ENCODE data around the gene STAB2.

The STAB2 gene

GRCh38 chr12:103783744-103784664, 196.9 kb downstream of the STAB2 start:
- no peak for FAIRE-seq

GRCh38 chr12:103785243-103786031, 198.4 kb downstream of the STAB2 start:
- FAIRE-seq, result no peak

- FAIRE-seq, result no peak
These were observed 199.1 kb downstream of the STAB2 start for GRCh38 chr12:103786201-103786600.

GRCh38 chr12:103791350-103791920, 204.4 kb downstream of the STAB2 start:
- no peak for FAIRE-seq

GRCh38 chr12:103793046-103793445, 206.0 kb downstream of the STAB2 start:
- no peak for FAIRE-seq

GRCh38 chr12:103793512-103794045, 206.5 kb downstream of the STAB2 start:
- FAIRE-seq, result no peak

GRCh38 chr12:103794309-103795213, 207.5 kb downstream of the STAB2 start:
- FAIRE-seq, result no peak

- no peak for FAIRE-seq
These were observed 211.5 kb downstream of the STAB2 start for GRCh38 chr12:103798586-103798985.

GRCh38 chr12:103799504-103799856, 212.4 kb downstream of the STAB2 start:
- FAIRE-seq, result no peak

GRCh38 chr12:103799857-103800771, 213.0 kb downstream of the STAB2 start:
- FAIRE-seq, result no peak

- FAIRE-seq, result no peak
These were observed 214.9 kb downstream of the STAB2 start for GRCh38 chr12:103801709-103802585.

- no peak for FAIRE-seq
These were observed 215.5 kb downstream of the STAB2 start for GRCh38 chr12:103802586-103802886.

GRCh38 chr12:103803847-103804246, 216.8 kb downstream of the STAB2 start:
- FAIRE-seq, result no peak

- no peak for FAIRE-seq
These were observed 218.7 kb downstream of the STAB2 start for GRCh38 chr12:103805655-103806360.

GRCh38 chr12:103806803-103807202, 219.7 kb downstream of the STAB2 start:
- no peak for FAIRE-seq

- FAIRE-seq, result no peak
These were observed 220.6 kb downstream of the STAB2 start for GRCh38 chr12:103807561-103808238.

- FAIRE-seq, result no peak
These were observed 221.3 kb downstream of the STAB2 start for GRCh38 chr12:103808239-103808880.

GRCh38 chr12:103809154-103809553, 222.1 kb downstream of the STAB2 start:
- FAIRE-seq, result no peak

All from endometrium (tissue), 2 donors.